Jurkat, Clone E6-1 (cell line): ENCODE data around the gene SNCAIP.

Source experiments
- DNase-seq: peaks from one replicate; pipeline ENCODE4 v3.0.0-alpha.2; 2011; ENCODE audit warnings: low read depth, low spot score
- H3K4me3 ChIP-seq: 2 replicates; pipeline ENCODE4 v1.5.1; 2011; ENCODE audit warnings: mild to moderate bottlenecking, low read length, control low read depth, moderate library complexity

SNCAIP gene

DNA sequence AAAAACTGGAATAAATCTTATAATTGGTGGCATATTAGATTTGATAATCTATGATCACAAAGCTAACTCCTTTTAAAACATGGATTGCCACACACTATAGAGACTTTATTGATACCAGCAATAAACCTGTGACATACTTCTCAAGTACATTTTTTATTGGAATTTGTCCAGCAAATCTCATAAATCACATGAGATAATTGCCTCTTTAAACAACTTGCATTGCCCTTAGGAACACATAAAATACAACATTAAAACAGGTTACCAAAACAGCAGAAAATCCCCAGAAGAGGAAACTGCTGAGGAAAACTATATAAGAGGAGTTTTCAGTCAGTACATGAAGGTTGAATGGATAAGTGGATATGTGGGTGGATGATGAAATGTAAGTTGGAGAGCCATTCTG, 124.6 kb downstream of the SNCAIP start:
- no peak overlapping the region for H3K4me3 ChIP-seq
- no peak for DNase-seq

DNA sequence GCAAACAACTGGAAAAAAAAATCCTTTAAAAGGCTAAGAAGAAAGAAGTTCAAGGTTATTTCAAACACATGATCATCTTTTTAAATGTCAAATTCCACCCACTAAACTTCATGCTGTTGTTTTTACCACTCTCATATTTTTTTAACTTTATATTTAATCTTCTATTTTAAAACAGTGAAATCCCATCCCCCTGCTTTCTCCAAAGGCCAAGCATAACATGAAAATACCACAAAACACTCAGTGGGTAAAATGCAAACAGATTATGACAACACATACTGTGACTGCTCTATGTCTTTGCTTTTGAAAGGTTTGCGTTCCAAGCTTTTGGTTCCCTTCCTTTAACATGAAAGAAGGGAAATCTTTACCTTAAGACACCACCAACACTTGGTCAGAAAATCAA, 127.6 kb downstream of the SNCAIP start:
- no peak overlapping the region for H3K4me3 ChIP-seq
- DNase-seq: no peak

DNA sequence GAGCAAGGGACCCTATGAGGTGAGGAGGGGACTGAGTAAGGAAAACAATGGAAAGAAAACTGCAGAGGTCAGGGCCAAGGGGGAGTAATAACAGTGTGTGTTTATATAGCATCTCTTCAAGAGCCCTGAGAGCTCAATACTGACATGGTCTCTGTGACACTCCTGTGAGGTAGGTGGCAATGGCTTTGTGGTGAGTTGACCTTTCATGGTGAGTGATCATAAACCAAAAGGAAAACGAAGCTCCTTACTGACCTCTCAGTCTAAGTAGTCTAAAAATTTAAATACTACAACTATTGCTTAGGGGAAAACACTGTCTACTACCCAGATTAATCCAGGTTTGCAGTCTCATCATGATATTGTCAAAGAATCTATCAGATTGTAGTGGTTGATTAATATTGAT, 130.9 kb downstream of the SNCAIP start:
- no peak for DNase-seq
- H3K4me3 ChIP-seq: no peak overlapping the region

DNA sequence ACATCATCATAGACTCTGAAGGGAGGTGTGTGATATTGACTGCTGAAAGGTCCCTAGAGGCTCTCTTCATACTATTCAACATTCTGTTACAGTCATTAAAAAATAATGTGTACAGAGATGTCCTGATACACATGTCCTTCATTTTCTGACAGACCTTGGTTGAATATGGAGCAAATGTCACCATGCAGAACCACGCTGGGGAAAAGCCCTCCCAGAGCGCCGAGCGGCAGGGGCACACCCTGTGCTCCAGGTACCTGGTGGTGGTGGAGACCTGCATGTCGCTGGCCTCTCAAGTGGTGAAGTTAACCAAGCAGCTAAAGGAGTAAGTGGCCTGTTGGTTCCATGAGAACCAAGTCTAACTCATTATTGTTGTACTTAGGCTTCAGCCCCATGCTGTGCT, 132.4 kb downstream of the SNCAIP start:
- DNase-seq: no peak
- no peak overlapping the region for H3K4me3 ChIP-seq

DNA sequence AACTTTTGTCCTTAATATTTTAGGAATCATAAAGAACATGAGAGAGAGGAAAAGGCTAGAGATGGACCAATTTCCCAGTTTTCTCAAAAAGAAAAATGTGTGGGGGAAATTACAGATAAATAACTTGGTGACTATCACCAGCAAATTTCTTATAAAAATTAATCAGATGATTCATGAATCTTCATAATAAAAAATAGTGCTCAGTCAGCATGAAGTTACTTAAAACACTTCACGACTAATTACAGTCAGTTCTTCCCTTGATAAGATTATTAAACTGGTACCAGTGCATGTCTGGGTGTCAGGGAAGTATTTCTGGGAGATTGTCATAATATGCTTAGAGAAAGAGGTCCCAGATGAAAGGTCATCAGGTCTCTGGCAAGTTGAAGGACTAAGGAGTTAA, 133.0 kb downstream of the SNCAIP start:
- H3K4me3 ChIP-seq: no peak overlapping the region
- no peak for DNase-seq

DNA sequence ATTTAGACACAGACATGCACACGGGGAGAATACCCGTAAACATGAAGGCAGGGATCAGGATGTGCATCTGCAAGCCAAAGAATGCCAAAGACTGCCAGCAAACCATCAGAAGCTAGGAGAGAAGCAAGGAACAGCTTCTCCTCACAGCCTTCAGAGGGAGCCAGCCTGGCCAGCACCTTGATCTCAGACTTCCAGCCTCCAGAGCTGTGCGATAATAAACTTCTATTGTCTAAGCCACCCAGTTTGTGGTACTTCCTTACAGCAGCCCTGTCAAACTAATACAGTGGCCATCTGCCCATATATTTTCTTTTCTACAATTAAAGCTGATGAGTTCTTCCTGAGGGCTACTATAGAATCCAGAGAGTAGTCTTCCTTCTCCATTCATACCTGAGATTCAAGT, 135.0 kb downstream of the SNCAIP start:
- no peak for DNase-seq
- H3K4me3 ChIP-seq: no peak overlapping the region

DNA sequence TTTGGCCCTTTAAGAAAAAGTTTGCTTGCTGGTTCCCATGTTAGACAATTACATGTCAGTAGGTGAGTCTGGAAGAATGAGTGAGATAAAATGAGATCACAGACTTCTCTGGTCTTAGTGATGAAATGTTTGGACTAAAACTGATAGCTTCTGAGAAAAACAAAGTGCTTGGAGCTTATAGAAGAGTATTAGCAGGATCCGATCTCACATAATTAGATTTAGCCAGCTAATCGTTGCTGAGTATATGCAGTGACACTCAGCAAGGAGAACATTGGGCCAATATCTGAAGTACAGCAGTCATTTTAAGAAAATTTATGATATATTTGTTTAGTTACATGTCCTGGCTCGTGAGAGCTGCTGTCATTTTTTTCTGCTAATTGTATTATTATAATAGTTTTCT, 135.8 kb downstream of the SNCAIP start:
- no peak for DNase-seq
- H3K4me3 ChIP-seq: no peak overlapping the region

DNA sequence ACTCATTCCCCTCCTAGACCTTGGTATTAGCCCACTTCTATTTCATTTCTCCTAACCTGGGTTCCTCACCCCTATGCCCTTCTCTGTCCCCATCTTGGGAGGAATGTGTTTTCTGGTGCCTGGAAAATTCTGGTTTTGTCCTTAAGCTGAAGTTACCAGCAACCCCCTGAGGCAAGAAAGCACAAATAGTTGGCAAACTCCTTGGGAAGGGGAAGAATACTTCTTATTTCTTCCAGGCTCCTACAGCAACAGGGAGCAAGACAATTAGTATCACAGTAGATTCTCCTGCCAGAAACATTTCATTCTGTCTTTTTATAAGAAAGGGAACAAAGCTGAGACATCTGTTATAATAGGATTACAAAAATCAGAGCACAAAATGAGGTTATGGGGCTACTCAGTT, 142.5 kb downstream of the SNCAIP start:
- no peak for DNase-seq
- H3K4me3 ChIP-seq: no peak overlapping the region

DNA sequence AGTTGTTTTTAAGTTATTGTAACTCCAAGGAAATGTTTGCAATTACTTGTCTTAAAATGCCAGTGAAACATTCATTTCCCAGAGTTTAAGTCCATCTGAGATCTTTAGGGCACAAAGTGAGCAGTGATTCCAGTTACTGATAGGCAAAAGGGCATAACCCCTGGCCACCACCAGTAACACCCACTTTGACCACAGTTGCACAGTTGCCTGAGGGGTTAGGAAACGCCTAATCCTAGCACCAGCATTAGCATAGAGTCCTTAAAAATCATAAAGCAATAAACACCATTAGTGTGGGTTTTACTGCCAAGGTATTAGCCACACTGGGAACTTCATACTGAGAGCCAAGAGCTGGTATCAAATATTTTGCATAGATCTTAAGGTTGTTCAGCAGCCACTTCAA, 143.9 kb downstream of the SNCAIP start:
- DNase-seq: no peak

DNA sequence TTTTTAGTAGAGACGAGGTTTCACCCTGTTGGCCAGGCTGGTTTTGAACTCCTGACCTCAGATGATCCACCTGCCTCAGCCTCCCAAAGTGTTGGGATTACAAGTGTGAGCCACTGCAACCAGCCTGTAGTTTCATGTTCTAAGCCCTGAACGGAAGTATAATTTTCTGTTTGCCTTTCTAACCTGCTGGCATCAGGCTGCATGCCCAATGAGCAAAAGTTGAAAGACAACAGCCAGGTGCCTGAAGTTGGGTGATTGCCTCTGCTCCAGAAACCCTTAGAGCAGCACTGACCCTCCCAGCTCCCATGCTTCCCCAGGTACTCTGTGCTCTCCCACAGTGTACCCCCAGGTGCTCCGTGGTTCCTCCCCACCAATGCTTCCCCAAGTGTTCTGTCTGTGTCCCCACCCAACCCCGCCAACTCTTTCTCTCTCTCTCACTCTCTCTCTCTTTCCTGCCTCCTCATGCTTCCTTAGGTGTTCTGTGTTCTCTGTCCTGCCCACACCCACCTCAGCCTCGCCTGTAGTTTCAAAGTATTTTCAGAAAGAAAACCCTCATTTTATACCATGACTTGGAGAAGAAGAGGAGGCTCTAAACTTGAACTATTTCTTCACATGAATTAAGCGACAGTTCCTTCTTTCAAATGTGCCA, 145.3 kb downstream of the SNCAIP start:
- DNase-seq: no peak
- H3K4me3 ChIP-seq: no peak overlapping the region

More for the DNA sequence above, 143.9 kb downstream of the SNCAIP start:
- no peak overlapping the region for H3K4me3 ChIP-seq

DNA sequence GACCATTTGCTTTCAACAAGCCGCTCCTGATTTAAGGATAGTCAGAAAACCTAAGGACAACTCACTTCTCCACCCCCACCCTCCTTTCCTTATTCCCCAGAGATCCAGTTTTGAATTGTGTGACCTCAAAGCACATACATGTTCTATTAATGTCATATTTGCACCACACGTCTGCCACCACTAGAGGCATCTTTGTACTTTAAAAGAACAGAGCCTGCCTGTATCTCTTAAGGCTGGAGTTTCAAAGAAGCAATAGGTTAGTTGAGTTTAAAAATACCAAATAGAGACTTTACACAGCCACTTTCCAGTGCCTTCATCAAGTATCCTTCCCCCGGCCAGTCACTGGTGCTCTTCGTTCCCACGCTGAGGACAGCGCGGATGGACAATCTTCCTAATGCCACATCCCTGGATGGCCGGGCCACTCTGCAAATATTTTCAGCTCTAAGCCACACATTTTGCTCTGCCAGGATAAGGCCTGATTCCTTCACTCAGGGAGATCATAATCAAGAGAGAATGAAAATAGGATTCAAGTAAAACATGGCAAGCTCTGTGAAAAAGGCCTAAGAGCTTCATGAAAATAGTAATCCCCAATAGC, 146.3 kb downstream of the SNCAIP start:
- no peak overlapping the region for H3K4me3 ChIP-seq
- DNase-seq: peak; percentile 18

DNA sequence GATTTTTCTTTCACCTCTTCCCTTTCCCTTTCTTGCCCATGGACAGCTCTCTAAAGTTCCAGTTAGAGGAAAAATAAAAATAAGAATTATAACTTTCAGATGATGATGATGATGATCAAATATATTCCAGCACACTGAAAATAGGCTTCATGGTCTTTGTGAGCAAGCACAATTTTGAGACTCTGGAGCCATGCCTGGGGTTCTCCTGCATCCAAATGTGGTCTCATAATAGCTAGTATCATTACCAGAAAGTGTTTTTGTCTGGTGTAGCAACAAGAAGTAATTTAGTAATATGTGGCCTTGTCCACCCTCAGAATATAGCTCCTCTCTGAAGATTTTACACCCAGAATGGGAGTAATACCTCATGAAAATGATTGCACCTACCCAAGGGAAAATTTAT, 150.4 kb downstream of the SNCAIP start:
- no peak for DNase-seq

DNA sequence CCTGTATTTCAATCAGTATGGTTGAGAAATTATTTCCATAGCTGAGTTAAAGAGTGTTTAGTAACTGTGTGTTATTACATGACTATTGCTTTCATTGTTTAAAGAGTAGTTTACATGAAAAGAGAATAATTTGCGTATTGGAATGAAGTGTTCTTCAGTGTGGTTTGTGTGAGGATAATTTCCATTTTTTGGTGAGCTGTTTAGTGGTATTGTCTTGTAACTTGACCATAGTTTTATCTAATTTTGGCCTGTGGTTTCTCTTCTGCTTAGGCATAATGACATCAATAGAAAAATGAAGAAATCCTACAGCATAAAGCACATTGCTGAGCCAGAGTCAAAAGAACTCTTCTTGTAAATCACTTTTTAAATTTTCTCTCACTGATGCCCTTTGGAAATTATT, 151.2 kb downstream of the SNCAIP start:
- DNase-seq: no peak
- H3K4me3 ChIP-seq: no peak overlapping the region

More for the DNA sequence above, 150.4 kb downstream of the SNCAIP start:
- no peak overlapping the region for H3K4me3 ChIP-seq

DNA sequence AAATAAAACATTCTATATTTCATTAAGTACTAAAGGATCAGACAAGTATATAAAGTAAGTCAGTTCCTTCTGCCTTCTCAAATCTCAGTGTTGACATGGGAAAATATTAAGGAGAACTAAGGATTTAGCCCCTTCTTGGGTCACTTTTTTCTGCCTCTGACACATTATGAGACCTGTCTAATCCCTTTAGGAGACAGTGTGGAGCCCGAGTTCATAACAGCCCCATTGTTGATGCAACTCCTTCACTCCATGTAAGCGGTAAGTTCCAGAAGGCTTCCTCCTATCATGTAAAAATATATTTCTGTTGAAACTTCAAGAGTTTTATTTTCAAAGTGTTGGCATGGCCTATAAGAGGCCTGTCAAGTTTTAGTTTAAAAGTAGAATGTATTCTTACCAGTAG, 152.2 kb downstream of the SNCAIP start:
- no peak for DNase-seq
- no peak overlapping the region for H3K4me3 ChIP-seq

DNA sequence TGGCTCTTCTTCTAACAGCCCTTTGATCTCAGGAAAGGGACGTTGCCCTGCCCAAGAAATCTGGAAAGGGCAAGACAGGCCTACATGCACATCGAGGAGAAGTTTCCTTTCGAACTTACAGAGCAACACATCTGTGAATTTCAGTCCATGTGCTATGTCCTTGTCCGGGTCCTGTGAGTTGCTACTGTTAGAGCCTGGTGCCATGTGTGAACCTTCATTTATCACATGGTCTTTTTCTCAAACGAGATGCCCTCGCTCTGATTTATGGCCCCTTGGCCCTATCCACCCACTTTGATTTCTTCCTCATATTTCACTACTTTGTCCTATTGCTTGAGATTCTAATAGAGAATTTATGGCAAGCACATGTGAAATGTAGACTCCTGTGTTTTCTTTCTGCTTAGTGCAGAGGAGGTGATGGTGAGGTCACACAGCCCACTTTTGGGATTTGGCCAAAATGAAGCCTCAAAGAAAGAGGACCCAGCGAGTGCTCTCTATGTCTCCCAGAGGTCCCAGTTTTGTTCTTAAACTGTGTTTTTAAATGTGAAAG, 153.1 kb downstream of the SNCAIP start:
- H3K4me3 ChIP-seq: no peak overlapping the region
- DNase-seq: no peak

DNA sequence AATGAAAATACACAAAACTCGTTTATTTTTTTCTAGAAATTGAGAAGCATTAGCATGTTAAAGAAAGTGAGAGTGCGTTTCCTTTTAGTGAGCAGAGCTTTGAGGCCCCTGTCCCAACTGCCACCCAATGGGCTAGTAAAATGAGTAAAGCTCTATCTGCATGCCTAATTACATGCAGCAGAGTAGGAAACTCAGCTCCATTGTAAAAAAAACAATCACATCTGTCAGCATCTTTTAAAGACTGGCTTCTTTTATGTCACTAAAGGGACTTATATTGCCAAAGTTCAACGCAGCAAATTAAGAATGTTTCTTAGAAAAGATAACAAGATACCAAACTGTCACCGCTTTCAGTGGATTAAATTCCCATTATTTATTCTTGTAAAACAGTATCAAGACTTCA, 154.0 kb downstream of the SNCAIP start:
- H3K4me3 ChIP-seq: no peak overlapping the region
- no peak for DNase-seq

DNA sequence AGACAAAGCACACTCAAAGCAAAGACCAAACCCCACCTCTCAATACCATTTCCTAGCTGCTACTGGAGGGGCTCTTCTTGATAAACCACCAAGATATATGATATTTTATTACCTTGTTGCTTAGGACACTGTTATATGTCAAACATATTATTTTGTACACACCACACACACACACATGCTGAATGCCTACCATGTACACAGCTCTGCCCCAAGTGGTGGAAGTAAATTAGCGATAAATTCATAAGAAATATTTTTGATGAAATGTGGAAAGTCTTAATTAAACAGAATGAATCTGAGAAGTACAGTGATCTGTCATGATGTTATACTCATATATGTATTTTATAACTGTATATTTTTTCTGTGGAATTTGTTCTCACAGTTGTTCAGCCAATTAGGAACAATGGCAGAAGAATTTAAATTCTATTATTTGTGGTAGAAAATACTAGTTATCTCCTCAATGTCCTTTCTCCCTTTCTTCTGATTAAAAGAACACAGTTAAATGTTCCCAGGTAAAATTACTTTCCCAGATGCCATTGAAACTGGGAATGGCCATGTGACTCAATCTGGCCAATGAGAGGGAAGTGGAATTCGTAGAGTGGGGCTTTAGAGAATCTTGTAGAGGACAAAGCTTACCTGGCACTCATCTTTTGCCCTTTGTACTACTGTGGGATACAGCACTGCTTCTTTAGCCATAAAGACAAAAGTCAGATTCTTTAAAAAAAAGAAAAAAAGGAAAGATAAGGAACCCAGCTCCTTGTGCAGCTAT, 156.5 kb downstream of the SNCAIP start:
- H3K4me3 ChIP-seq: no peak overlapping the region
- DNase-seq: no peak

DNA sequence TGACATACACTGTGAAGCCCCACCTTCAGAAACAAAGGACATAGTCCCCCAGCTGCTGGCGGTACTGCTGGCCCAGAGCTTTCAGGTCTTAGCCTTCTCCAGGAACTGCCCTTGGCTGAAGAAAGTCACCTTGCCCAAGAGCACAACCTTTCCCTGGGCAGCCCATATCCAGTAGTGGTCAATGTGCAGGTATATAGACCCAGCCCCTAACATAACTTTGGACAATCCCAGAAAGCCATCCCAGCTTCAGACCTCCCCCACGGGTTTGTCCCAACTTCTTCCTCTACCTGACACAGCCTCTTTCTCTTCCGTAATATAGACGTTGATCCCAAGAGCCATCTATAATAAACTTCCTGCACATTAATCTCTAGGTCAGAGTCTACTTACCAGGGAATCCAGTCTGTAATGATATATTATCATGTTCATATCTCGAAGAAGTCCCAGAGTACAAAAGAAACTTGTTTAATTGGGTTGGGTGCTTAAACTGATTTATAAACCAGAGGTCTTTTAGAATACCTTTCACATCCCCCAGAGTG, 157.4 kb downstream of the SNCAIP start:
- DNase-seq: no peak
- no peak overlapping the region for H3K4me3 ChIP-seq

DNA sequence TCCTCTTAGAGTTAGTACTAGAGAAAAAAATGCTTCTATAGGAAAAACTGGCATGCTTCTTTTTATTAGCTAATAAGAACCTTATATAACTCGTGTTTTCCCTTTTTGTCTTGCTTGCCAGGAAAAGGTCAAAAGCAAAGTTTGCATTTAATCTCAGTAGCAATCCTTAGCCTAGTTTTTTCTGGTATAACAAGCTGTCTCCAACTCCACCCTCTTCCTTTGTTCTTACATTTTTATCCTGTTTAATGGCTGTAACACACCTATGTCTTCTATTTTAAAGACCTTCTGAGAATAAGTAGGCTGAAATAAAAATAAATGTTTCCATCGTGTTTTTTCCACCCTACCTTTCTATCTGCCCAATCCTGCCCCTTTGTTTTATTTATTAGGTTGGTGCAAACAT, 158.3 kb downstream of the SNCAIP start:
- DNase-seq: no peak
- H3K4me3 ChIP-seq: no peak overlapping the region
